Suprapubic skin (tissue), 4 donors: ENCODE data around the gene KCTD20. TPM values are rescaled to one million over a fixed set of nuclear protein-coding genes. Genes with fewer than 3 reads are reported as not detected.
"Not testable (repeated sequence)": the region's sequence is repeated elsewhere in the genome, so short reads cannot be mapped to it uniquely, and the experiment has no call there.

Experiments
- DNase-seq, 2 donors: peaks; one replicate each; pipeline ENCODE4 v3.0.0-alpha.2; 2019; ENCODE audit warnings: low spot score in 2 of 2
- H3K27ac ChIP-seq: fragments of 200-600 bp; sonication (generic); one replicate; pipeline ENCODE4 v1.5.1; 2019
- H3K27me3 ChIP-seq: fragments of 200-600 bp; sonication (generic); one replicate; pipeline ENCODE4 v1.5.1; 2019
- H3K36me3 ChIP-seq: fragments of 200-600 bp; sonication (generic); one replicate; pipeline ENCODE4 v1.5.1; 2019
- H3K4me1 ChIP-seq: fragments of 200-600 bp; sonication (generic); one replicate; pipeline ENCODE4 v1.5.1; 2019
- H3K4me3 ChIP-seq: fragments of 200-600 bp; sonication (generic); one replicate; pipeline ENCODE4 v1.5.1; 2019; ENCODE audit warnings: mild to moderate bottlenecking
- H3K9me3 ChIP-seq: fragments of 200-600 bp; sonication (generic); one replicate; pipeline ENCODE4 v1.5.1; 2019
- EP300 ChIP-seq: sonication (generic); formaldehyde crosslinking; IDR thresholded peaks from one replicate; pipeline ENCODE4 v1.6.1; 2017; ENCODE audit warnings: antibody characterized with exemption
- POLR2A ChIP-seq, 2 donors: fragments of 450-650 bp; IDR thresholded peaks; one replicate each; pipeline ENCODE4 v1.6.1; 2017; ENCODE audit warnings: antibody characterized with exemption in 2 of 2, mild to moderate bottlenecking in 2 of 2, moderate library complexity in 2 of 2
- POLR2AphosphoS5 ChIP-seq, 3 donors: sonication (generic); formaldehyde crosslinking; IDR thresholded peaks; one replicate each; pipeline ENCODE4 v1.6.1; 2017; ENCODE audit warnings: antibody characterized with exemption in 3 of 3
- WGBS: methylation state at CpG from one replicate; pipeline ENCODE4 v1.1.5; 2018; 5-methylcytosine and 5-hydroxymethylcytosine counted together
- total RNA-seq, 4 donors: library from RNA; depleted of rRNA; stranded (reverse); fragments of >200 nt; gene quantifications; one replicate each; pipeline ENCODE4 v1.1.0, GENCODE V29; 2016
- TF ChIP-seq, protein P1 (sequence below), 2 donors: fragments of 200-600 bp in 1 of 2; fragments of 450-650 bp in 1 of 2; sonication (generic) in 1 of 2; IDR thresholded peaks; one replicate each; pipeline ENCODE4 v1.5.1; 2016 to 2019; ENCODE audit warnings: antibody characterized with exemption in 2 of 2, mild to moderate bottlenecking in 1 of 2, moderate library complexity in 1 of 2

The KCTD20 gene
- total RNA-seq: 10 to 100 TPM; 39.3 to 63.3 (median 56.9) TPM

- Histone ChIP-seq H3K4me3 (peak within 1 kb of the TSS; percentile 95), H3K4me1 (peaks cover 40% of the 10 kb centered on the region), H3K36me3 (no peaks in the 10 kb centered on the region), H3K9me3 (no peaks in the 10 kb centered on the region), H3K27ac (peak within 1 kb of the TSS; percentile 99), H3K27me3 (no peaks in the 10 kb centered on the region)
- 1% methylated on average over 19 of the region's 91 CpGs for WGBS
- peak; percentile 90 to 91 for DNase-seq
- TF ChIP-seq POLR2A (IDR thresholded peaks at IDR 0.05) (peak; percentile 24 to 90), POLR2AphosphoS5 (IDR thresholded peaks at IDR 0.05) (peak in 2 of 3 donors; percentile 37), EP300 (no peak)
- TF ChIP-seq, protein P1, sequence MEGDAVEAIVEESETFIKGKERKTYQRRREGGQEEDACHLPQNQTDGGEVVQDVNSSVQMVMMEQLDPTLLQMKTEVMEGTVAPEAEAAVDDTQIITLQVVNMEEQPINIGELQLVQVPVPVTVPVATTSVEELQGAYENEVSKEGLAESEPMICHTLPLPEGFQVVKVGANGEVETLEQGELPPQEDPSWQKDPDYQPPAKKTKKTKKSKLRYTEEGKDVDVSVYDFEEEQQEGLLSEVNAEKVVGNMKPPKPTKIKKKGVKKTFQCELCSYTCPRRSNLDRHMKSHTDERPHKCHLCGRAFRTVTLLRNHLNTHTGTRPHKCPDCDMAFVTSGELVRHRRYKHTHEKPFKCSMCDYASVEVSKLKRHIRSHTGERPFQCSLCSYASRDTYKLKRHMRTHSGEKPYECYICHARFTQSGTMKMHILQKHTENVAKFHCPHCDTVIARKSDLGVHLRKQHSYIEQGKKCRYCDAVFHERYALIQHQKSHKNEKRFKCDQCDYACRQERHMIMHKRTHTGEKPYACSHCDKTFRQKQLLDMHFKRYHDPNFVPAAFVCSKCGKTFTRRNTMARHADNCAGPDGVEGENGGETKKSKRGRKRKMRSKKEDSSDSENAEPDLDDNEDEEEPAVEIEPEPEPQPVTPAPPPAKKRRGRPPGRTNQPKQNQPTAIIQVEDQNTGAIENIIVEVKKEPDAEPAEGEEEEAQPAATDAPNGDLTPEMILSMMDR (IDR thresholded peaks at IDR 0.05): no peak
Observed at GRCh38 chr6:36442671-36443470, at the start of gene KCTD20, which contains the start of gene PXT1. Gene KCTD20, plus strand, starts transcription at chr6:36443000. Its CDS starts 27,098 bp downstream, at chr6:36470098. Gene PXT1, minus strand, starts transcription at chr6:36442854. Its CDS starts 16,772 bp downstream, at chr6:36426082.

DNA sequence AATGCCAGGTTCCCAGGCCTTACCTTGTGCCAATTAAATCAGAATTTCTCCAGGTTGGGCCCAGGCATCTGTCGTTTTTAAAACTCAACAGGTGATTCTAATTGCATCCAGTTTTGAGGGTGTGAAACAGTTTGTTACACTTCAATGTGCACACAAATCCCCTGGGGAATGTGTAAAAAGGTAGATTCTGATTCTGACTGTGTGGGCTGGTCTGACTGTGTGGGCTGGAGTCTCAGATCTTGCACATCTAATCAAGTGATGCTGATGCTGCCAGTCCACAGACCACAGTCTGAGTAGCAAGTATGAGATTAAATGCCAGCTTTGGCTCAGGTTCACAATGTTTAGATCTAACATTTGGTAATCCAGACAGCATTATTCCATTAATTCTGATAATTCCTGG is 42.8 kb upstream of the KCTD20 start:
- TF ChIP-seq, protein P1 (IDR thresholded peaks at IDR 0.05): no peak
- TF ChIP-seq EP300 (no peak), POLR2A (IDR thresholded peaks at IDR 0.05) (no peak), POLR2AphosphoS5 (IDR thresholded peaks at IDR 0.05) (no peak)
- Histone ChIP-seq H3K27ac (no peak overlapping the region), H3K27me3 (no peaks in the 10 kb centered on the region), H3K9me3 (no peaks in the 10 kb centered on the region), H3K4me1 (no peaks in the 10 kb centered on the region), H3K4me3 (no peak overlapping the region), H3K36me3 (no peaks in the 10 kb centered on the region)
- DNase-seq: peak in 1 of 2 donors; percentile 24
- 78% methylated on average over 1 of the region's 1 CpG for WGBS

- Histone ChIP-seq H3K27ac (no peak overlapping the region), H3K4me1 (no peaks in the 10 kb centered on the region), H3K27me3 (no peaks in the 10 kb centered on the region), H3K4me3 (no peak overlapping the region), H3K9me3 (no peaks in the 10 kb centered on the region), H3K36me3 (no peaks in the 10 kb centered on the region)
- no peak for DNase-seq
- TF ChIP-seq EP300: no peak
- TF ChIP-seq POLR2AphosphoS5 (IDR thresholded peaks at IDR 0.05): no peak
- TF ChIP-seq, protein P1 (IDR thresholded peaks at IDR 0.05): no peak
- TF ChIP-seq POLR2A (IDR thresholded peaks at IDR 0.05): no peak
- WGBS: 82% methylated on average over 3 of the region's 3 CpGs
Observed at GRCh38 chr6:36402481-36402880, 40.3 kb upstream of the KCTD20 start.

DNA sequence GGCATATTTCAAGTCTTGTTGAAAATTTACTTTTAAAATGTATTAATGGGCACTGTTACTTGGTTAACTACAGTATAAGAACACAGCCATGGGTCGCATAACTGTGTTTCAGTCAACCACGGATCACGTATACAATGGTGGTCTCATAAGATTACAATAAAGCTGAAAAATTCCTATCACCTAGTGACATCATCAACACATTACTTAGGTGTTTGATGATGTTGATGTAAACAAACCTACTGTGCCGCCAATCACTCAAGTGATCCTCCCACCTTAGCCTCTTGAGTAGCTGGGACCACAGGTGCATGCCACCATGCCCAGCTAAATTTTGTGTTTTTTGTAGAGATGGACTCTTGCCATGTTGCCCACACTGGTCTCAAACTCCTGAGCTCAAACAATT is 38.6 kb upstream of the KCTD20 start:
- Histone ChIP-seq H3K4me1 (no peaks in the 10 kb centered on the region), H3K9me3 (no peaks in the 10 kb centered on the region), H3K27me3 (no peaks in the 10 kb centered on the region), H3K36me3 (no peaks in the 10 kb centered on the region), H3K4me3 (no peak overlapping the region), H3K27ac (no peak overlapping the region)
- 94% methylated on average over 4 of the region's 4 CpGs for WGBS
- TF ChIP-seq POLR2AphosphoS5 (IDR thresholded peaks at IDR 0.05): no peak
- TF ChIP-seq, protein P1 (IDR thresholded peaks at IDR 0.05): no peak
- TF ChIP-seq POLR2A (IDR thresholded peaks at IDR 0.05): no peak
- TF ChIP-seq EP300: no peak
- no peak for DNase-seq

DNA sequence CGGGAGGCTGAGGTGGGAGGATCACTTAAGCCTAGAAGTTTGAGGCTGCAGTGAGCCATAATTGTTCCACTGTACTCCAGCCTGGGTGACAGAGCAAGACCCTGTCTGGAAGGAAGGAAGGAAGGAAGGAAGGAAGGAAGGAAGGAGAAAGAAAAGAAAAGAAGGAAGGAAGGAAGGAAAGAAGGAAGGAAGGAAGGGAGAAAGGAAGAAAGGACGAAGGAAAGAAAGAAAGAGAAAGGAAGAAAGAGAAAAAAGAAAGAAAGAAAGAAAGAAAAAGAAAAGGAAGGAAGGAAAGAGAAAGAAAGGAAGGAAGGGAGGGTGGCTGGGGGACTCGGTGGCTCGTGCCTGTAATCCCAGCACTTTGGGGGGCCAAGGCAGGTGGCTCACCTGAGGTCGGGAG is 33.1 kb upstream of the KCTD20 start:
- not testable (repeated sequence) for H3K4me1 ChIP-seq, DNase-seq, H3K27ac ChIP-seq, H3K36me3 ChIP-seq, H3K27me3 ChIP-seq, H3K9me3 ChIP-seq, H3K4me3 ChIP-seq
- 68% methylated on average over 5 of the region's 5 CpGs for WGBS
